ENCODE data around the gene CCDC73. TPM values are rescaled to one million over a fixed set of nuclear protein-coding genes. Genes with fewer than 3 reads are reported as not detected.

Gene CCDC73
- total and polyA plus RNA-seq, 10 of the 15 experiments (the other 5 are each of a cell fraction or from before 2014, with no cell fraction given), result 0.05 to 0.57 (median 0.14) TPM

DNA sequence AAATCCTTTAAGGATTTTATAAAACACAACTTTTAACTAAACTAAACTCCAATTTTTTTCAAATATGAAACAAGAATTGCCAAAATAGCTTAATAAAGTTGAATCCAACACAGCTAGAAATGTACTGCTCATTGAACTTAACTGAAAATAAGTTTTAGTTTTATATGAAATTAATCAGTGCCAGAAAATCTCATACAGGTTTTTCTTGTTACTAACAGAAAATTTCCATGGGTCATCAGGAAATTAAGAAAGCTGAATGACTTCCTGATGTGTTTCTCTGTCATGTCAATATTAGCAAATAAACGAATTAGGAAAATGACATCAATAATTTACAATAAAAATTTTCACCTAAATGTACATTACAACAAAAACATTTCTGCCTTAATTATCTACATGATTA is 3.5 kb downstream of the CCDC73 start:
- ChIA-PET RAD21 (ENCODE audit: unreplicated experiment) (interaction anchor here (1.0 to 3.3 kb wide), 7 partner anchors 9 to 85 kb away, joined by 3 to 25 read pairs (median 5); no protein-coding TSS in a partner anchor), POLR2A (no interaction called here), CTCF (interaction anchor here (0.6 to 6.6 kb wide), 14 partner anchors 7 to 471 kb away, joined by 3 to 82 read pairs (median 5); no protein-coding TSS in a partner anchor), SMC1A (ENCODE audit: uncharacterized antibody, unreplicated experiment) (interaction anchor here (0.7 to 3.6 kb wide), 13 partner anchors 11 to 470 kb away, joined by 3 to 45 read pairs (median 5); no protein-coding TSS in a partner anchor)
- DNase-seq (ENCODE audit: low read depth, low spot score), result no peak
- H3K36me3 ChIP-seq (ENCODE audit: control insufficient read depth in 2 of 2, insufficient read depth in 2 of 2, low read length in 1 of 2), result no peaks in the 10 kb centered on the region
- WGBS (ENCODE audit: insufficient coverage, insufficient replicate concordance, low lambda C conversion rate, missing lambda C conversion rate), result 0% methylated on average over 1 of the region's 1 CpG
- no peaks in the 10 kb centered on the region for H3K9me3 ChIP-seq (replicated peaks; ENCODE audit: control insufficient read depth, insufficient read depth, low read length)
- H2AFZ ChIP-seq (ENCODE audit: control insufficient read depth, low read depth, low read length), result no peak overlapping the region
- no peaks in the 10 kb centered on the region for H3K27me3 ChIP-seq (replicated peaks in 1 of 2; ENCODE audit: control insufficient read depth in 2 of 2, insufficient read depth in 2 of 2, low read length in 1 of 2)
- intact Hi-C loops (cut with micrococcal nuclease; ENCODE audit: unreplicated experiment), result loop anchor here (1.0 kb wide), 1 partner anchor 78 kb away; no protein-coding TSS in a partner anchor
- H3K4me1 ChIP-seq (ENCODE audit: control insufficient read depth, insufficient read depth, low read length), result no peaks in the 10 kb centered on the region
- H3K4me3 ChIP-seq, result no peak overlapping the region
- no peak for TF ChIP-seq IKZF1 (conservative IDR thresholded peaks at IDR 0.05)
- no peak for TF ChIP-seq SREBF2 (IDR thresholded peaks at IDR 0.05; ENCODE audit: low read length)
- no peak for TF ChIP-seq SIN3A (IDR thresholded peaks at IDR 0.05; ENCODE audit: low read depth, low read length)
- TF ChIP-seq JUND (IDR thresholded peaks at IDR 0.05; ENCODE audit: low read depth, low read length), result no peak
- TF ChIP-seq BHLHE40 (IDR thresholded peaks at IDR 0.05; ENCODE audit: borderline replicate concordance in 1 of 2, low read depth in 2 of 2, low read length in 1 of 2), result no peak
- TF ChIP-seq YBX1 (IDR thresholded peaks at IDR 0.05), result no peak
- TF ChIP-seq BMI1 (IDR thresholded peaks at IDR 0.05; ENCODE audit: borderline replicate concordance), result no peak
- no peak for TF ChIP-seq RCOR1 (conservative IDR thresholded peaks at IDR 0.05; ENCODE audit: low read depth, low read length)
- no peak for TF ChIP-seq LARP7 (IDR thresholded peaks at IDR 0.05)
- TF ChIP-seq RELA (IDR thresholded peaks at IDR 0.05; ENCODE audit: borderline replicate concordance, partially characterized antibody), result no peak
- H3K79me2 ChIP-seq (ENCODE audit: control insufficient read depth, insufficient read depth, low read length), result no peaks in the 10 kb centered on the region
- no TSS peak for BruUV-seq (replicated peaks)
- H3K27ac ChIP-seq (ENCODE audit: control insufficient read depth, insufficient read depth), result no peak overlapping the region
- FAIRE-seq, result no peak
- in situ Hi-C loops (cut with MboI), result loop anchor here (5.0 kb wide), 1 partner anchor 469 kb away; no protein-coding TSS in a partner anchor
- no peak overlapping the region for H3K4me2 ChIP-seq (ENCODE audit: control insufficient read depth, insufficient read depth)
- no peaks in the 10 kb centered on the region for H4K20me1 ChIP-seq (ENCODE audit: control insufficient read depth, insufficient read depth)
- H3K9ac ChIP-seq (ENCODE audit: control insufficient read depth, insufficient read depth, low read length), result no peak overlapping the region
- no peak for ATAC-seq

Data from GM12878 (cell line).